ENCODE measurements around the gene MDH1. TPM values are rescaled to one million over a fixed set of nuclear protein-coding genes. Genes with fewer than 3 reads are reported as not detected.

MDH1 gene
- total RNA-seq, 1 experiment from 2014 or later: 110 TPM

DNA sequence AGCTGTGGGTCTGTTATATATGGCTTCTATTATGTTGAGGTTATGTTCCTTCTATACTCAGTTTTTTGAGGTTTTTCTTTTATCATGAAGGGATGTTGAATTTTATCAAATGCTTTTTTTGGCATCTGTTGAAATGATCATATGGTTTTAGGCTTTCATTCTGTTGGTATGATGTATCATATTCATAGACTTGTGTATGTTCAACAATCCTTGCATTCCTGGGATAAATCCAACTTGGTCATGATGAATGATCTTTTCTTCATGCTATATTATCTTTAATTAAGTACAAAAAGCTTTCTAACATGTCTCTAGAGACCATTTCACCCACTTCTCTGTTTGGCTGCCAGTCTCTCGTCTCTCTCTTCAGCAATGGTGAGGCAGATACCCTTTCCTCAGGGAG, 54.2 kb downstream of the MDH1 start:
- Mint-ChIP-seq H3K4me3 (ENCODE audit: unreplicated experiment) (no peak overlapping the region), H3K27ac (ENCODE audit: low read depth, unreplicated experiment) (no peak overlapping the region), H3K27me3 (ENCODE audit: insufficient read depth, unreplicated experiment) (no peaks in the 10 kb centered on the region), H3K9me3 (ENCODE audit: unreplicated experiment) (no peaks in the 10 kb centered on the region), H3K4me1 (ENCODE audit: insufficient read depth, unreplicated experiment) (no peaks in the 10 kb centered on the region), H3K36me3 (ENCODE audit: insufficient read depth, unreplicated experiment) (no peaks in the 10 kb centered on the region)
- no TSS peak for BruUV-seq (replicated peaks)
- TF ChIP-seq, protein P1, sequence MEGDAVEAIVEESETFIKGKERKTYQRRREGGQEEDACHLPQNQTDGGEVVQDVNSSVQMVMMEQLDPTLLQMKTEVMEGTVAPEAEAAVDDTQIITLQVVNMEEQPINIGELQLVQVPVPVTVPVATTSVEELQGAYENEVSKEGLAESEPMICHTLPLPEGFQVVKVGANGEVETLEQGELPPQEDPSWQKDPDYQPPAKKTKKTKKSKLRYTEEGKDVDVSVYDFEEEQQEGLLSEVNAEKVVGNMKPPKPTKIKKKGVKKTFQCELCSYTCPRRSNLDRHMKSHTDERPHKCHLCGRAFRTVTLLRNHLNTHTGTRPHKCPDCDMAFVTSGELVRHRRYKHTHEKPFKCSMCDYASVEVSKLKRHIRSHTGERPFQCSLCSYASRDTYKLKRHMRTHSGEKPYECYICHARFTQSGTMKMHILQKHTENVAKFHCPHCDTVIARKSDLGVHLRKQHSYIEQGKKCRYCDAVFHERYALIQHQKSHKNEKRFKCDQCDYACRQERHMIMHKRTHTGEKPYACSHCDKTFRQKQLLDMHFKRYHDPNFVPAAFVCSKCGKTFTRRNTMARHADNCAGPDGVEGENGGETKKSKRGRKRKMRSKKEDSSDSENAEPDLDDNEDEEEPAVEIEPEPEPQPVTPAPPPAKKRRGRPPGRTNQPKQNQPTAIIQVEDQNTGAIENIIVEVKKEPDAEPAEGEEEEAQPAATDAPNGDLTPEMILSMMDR (IDR thresholded peaks at IDR 0.05; ENCODE audit: unreplicated experiment): no peak
- no peak for DNase-seq (ENCODE audit: unreplicated experiment)
- intact Hi-C loops (cut with micrococcal nuclease): no loop called here
- ChIA-PET CTCF (interaction anchor here (0.6 kb wide), 1 partner anchor 249 kb away, joined by 3 read pairs; no protein-coding TSS in a partner anchor), POLR2A (no interaction called here)

DNA sequence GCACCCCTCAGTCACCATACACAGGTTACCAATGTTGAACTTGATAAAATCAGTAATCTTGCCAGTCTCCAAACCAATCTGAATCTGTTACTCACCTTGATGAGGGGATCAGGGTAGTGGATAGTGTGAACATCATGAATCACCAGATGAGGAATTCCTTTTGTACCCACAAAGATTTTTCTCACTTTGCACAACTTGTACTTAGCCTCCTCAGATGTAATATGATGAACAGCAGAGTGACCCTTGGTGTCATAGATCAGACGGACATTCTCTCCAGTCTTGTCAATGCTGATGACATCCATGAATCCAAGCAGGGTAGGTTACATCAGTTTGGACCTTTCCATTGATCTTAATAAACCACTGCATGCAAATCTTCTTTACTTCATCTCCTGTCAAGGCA, 54.7 kb downstream of the MDH1 start:
- Mint-ChIP-seq H3K27ac (ENCODE audit: low read depth, unreplicated experiment) (no peak overlapping the region), H3K4me3 (ENCODE audit: unreplicated experiment) (no peak overlapping the region)
- CTCF ChIA-PET: interaction anchor here (0.6 kb wide), 1 partner anchor 249 kb away, joined by 3 read pairs; no protein-coding TSS in a partner anchor

DNA sequence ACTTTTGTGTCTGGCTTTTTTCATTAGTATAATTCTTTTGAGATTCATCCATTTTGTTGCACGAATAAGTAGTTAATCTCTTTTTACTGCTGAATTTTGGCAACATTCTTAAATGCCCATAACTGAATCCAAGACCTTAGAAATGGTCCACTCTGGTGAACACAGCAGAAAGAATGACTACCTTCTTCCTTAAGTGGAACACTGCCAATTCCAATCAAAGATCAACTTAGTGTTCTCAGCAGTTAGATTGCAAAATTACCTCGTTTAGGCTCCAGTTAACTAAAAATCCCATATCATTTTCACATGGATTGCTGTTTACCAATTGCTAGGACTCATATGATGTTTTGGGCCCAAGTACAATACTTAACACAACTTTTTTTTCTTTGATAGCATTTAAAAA, 59.9 kb downstream of the MDH1 start:
- Mint-ChIP-seq H3K27ac (ENCODE audit: low read depth, unreplicated experiment) (no peak overlapping the region), H3K4me1 (ENCODE audit: insufficient read depth, unreplicated experiment) (no peaks in the 10 kb centered on the region), H3K4me3 (ENCODE audit: unreplicated experiment) (no peak overlapping the region), H3K36me3 (ENCODE audit: insufficient read depth, unreplicated experiment) (no peaks in the 10 kb centered on the region), H3K9me3 (ENCODE audit: unreplicated experiment) (no peaks in the 10 kb centered on the region), H3K27me3 (ENCODE audit: insufficient read depth, unreplicated experiment) (no peaks in the 10 kb centered on the region)
- TF ChIP-seq, protein P1 (IDR thresholded peaks at IDR 0.05; ENCODE audit: unreplicated experiment): no peak
- intact Hi-C loops (cut with micrococcal nuclease): no loop called here
- ChIA-PET POLR2A (no interaction called here), CTCF (no interaction called here)
- no TSS peak for BruUV-seq (replicated peaks)
- DNase-seq (ENCODE audit: unreplicated experiment): no peak

More for the DNA sequence above, 54.7 kb downstream of the MDH1 start:
- BruUV-seq (replicated peaks): no TSS peak
- Mint-ChIP-seq H3K27me3 (ENCODE audit: insufficient read depth, unreplicated experiment) (no peaks in the 10 kb centered on the region), H3K4me1 (ENCODE audit: insufficient read depth, unreplicated experiment) (no peaks in the 10 kb centered on the region), H3K36me3 (ENCODE audit: insufficient read depth, unreplicated experiment) (no peaks in the 10 kb centered on the region), H3K9me3 (ENCODE audit: unreplicated experiment) (no peaks in the 10 kb centered on the region)
- TF ChIP-seq, protein P1 (IDR thresholded peaks at IDR 0.05; ENCODE audit: unreplicated experiment): no peak
- POLR2A ChIA-PET: interaction anchor here (1.7 kb wide), 1 partner anchor 55 kb away, joined by 9 read pairs; the partner anchor contains the start of genes MDH1 and WDPCP
- intact Hi-C loops (cut with micrococcal nuclease): no loop called here
- DNase-seq (ENCODE audit: unreplicated experiment): no peak

DNA sequence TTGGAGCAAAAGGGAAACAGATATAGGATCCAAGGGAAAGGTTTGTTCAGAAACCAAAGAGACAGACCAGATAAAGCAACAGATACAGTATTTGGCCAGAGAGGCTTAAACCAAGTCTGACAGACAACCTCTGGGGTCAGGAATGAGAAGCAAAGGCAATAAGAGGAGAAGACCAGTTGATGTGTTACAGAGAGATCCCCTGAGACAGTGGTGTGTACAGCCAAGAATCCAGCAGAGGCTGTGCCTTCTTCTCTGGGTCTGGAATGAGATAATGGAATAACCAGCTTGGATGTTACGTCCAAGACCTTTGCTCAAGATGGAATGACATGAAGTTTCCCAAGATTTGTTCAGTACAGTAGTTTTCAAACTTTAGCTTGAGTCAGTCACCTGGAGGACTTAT, 61.1 kb downstream of the MDH1 start:
- H3K36me3 Mint-ChIP-seq (ENCODE audit: insufficient read depth, unreplicated experiment): no peaks in the 10 kb centered on the region
- no peak overlapping the region for H3K27ac Mint-ChIP-seq (ENCODE audit: low read depth, unreplicated experiment)
- intact Hi-C loops (cut with micrococcal nuclease): no loop called here
- DNase-seq (ENCODE audit: unreplicated experiment): no peak
- CTCF ChIA-PET: no interaction called here
- TF ChIP-seq, protein P1 (IDR thresholded peaks at IDR 0.05; ENCODE audit: unreplicated experiment): no peak
- POLR2A ChIA-PET: no interaction called here
- BruUV-seq (replicated peaks): no TSS peak
- H3K4me1 Mint-ChIP-seq (ENCODE audit: insufficient read depth, unreplicated experiment): peaks cover 2% of the 10 kb centered on the region
- no peaks in the 10 kb centered on the region for H3K9me3 Mint-ChIP-seq (ENCODE audit: unreplicated experiment)
- no peak overlapping the region for H3K4me3 Mint-ChIP-seq (ENCODE audit: unreplicated experiment)
- no peaks in the 10 kb centered on the region for H3K27me3 Mint-ChIP-seq (ENCODE audit: insufficient read depth, unreplicated experiment)

Measured in MCF 10A (cell line).